ENCODE results near the gene GSTM4. TPM values are rescaled to one million over a fixed set of nuclear protein-coding genes. Genes with fewer than 3 reads are reported as not detected.
A peak's percentile ranks its signal among the peaks of the same experiment; 100 is the strongest.

The GSTM4 gene
- total and polyA plus RNA-seq, 2 of the 8 experiments (the other 6 are each of a cell fraction or from before 2014, with no cell fraction given) = 11.3 to 31.4 TPM

GRCh38 chr1:109628540-109629321 is 27.2 kb upstream of the GSTM4 start:
- Histone ChIP-seq H2BK5ac (ENCODE audit: low read depth, low read length) (no peak overlapping the region; the same call in 1 of the 2 replicates), H4K5ac (ENCODE audit: insufficient read length, low read depth, low read length) (no peak overlapping the region), H3K23ac (ENCODE audit: insufficient read length) (no peak overlapping the region), H3K4me3 (ENCODE audit: extremely low read depth in 1 of 4, insufficient read depth in 2 of 4, low read depth in 3 of 4, low read length in 4 of 4) (no peak overlapping the region), H3K18ac (ENCODE audit: extremely low read depth, low read length) (no peak overlapping the region), H2BK15ac (ENCODE audit: low read length) (no peak overlapping the region), H2AFZ (ENCODE audit: low read length) (no peak overlapping the region), H4K20me1 (replicated peaks in 1 of 2; ENCODE audit: control insufficient read depth in 1 of 2, insufficient read depth in 2 of 2, low read length in 2 of 2) (peaks cover 2 to 19% of the 10 kb centered on the region in 2 experiments), H3K14ac (ENCODE audit: insufficient read length) (no peak overlapping the region), H2BK12ac (ENCODE audit: low read depth, low read length) (no peak overlapping the region), H4K91ac (replicated peaks; ENCODE audit: insufficient read length, low read length) (no peak overlapping the region), H2BK120ac (replicated peaks; ENCODE audit: low read depth, low read length) (no peak overlapping the region), H3K27me3 (replicated peaks in 1 of 4; ENCODE audit: control insufficient read depth in 3 of 4, extremely low read depth in 1 of 4, insufficient read depth in 3 of 4, low read length in 3 of 4) (no peaks in the 10 kb centered on the region), H2AK5ac (ENCODE audit: low read depth, low read length) (no peak overlapping the region), H3K79me1 (ENCODE audit: low read depth, low read length) (0 out of 2 replicates have a peak, but pooled peaks cover 3% of the 10 kb centered on the region), H3K79me2 (ENCODE audit: control insufficient read depth in 1 of 2, insufficient read depth in 2 of 2, low read length in 2 of 2) (peaks cover 0 to 9% of the 10 kb centered on the region in 2 experiments; a peak in 1 of 4 replicates), H3K9me3 (ENCODE audit: insufficient read depth in 2 of 2, low read depth in 1 of 2, low read length in 1 of 2) (no peaks in the 10 kb centered on the region), H3K4me1 (replicated peaks in 1 of 4; ENCODE audit: control insufficient read depth in 3 of 4, insufficient read depth in 4 of 4, low read length in 3 of 4) (peaks cover 0 to 4% (median 0%) of the 10 kb centered on the region in 4 experiments; a peak in 3 of 7 replicates), H3K27ac (ENCODE audit: low read depth, low read length) (no peak overlapping the region), H3K9ac (replicated peaks in 1 of 4; ENCODE audit: extremely low read depth in 1 of 4, low read depth in 3 of 4, low read length in 3 of 4) (no peak overlapping the region), H3K36me3 (ENCODE audit: control insufficient read depth in 2 of 4, insufficient read depth in 4 of 4, low read length in 3 of 4) (peaks cover 17 to 27% (median 24%) of the 10 kb centered on the region in 4 experiments), H4K8ac (ENCODE audit: extremely low read depth, insufficient read depth, low read length) (no peak overlapping the region; the same call in 1 of the 2 replicates), H3K4me2 (ENCODE audit: insufficient read depth in 1 of 2, low read depth in 2 of 2, low read length in 2 of 2) (no peak overlapping the region), H3K56ac (replicated peaks; ENCODE audit: insufficient read length, low read depth, low read length) (no peak overlapping the region), H3K23me2 (ENCODE audit: low read depth, low read length) (no peaks in the 10 kb centered on the region), H3K4ac (replicated peaks; ENCODE audit: insufficient read length, low read depth, low read length) (no peak overlapping the region), H2BK20ac (ENCODE audit: low read length) (no peak overlapping the region)
- ChIA-PET CTCF (ENCODE audit: partially characterized antibody) (interaction anchor here (0.5 to 10.4 kb wide), 15 partner anchors 11 to 381 kb away, joined by 3 to 73 read pairs (median 4); partner anchors contain the start of gene GNAI3), POLR2A (ENCODE audit: partially characterized antibody) (no interaction called here)
- 91% methylated on average over 23 of the region's 23 CpGs; no CpG with 5 or more reads in 1 of the 2 experiments for WGBS, 2 experiments (ENCODE audit: extremely low coverage in 1 of 2, insufficient coverage in 1 of 2, insufficient read length in 1 of 2, insufficient replicate concordance in 2 of 2, low coverage in 1 of 2, low lambda C conversion rate in 2 of 2, missing lambda C conversion rate in 1 of 2)
- peak in 1 of 2 experiments; percentile 37 for DNase-seq (ENCODE audit: low read depth in 1 of 2, low spot score in 2 of 2)
- no peak for FAIRE-seq
- TF ChIP-seq BACH1 (IDR thresholded peaks at IDR 0.05; ENCODE audit: low read length) (no peak), TBP (IDR thresholded peaks at IDR 0.05; ENCODE audit: low read depth, low read length) (no peak), SP2 (IDR thresholded peaks at IDR 0.05; ENCODE audit: low read length) (no peak), BCL11A (IDR thresholded peaks at IDR 0.05; ENCODE audit: low read depth in 2 of 2, low read length in 2 of 2) (no peak), MAFK (IDR thresholded peaks at IDR 0.05; ENCODE audit: low read depth, low read length) (no peak), BRCA1 (IDR thresholded peaks at IDR 0.05; ENCODE audit: low read depth, low read length) (no peak), CREB1 (IDR thresholded peaks at IDR 0.05) (no peak)
